ENCODE data around the gene MAMLD1.

MAMLD1 gene

DNA sequence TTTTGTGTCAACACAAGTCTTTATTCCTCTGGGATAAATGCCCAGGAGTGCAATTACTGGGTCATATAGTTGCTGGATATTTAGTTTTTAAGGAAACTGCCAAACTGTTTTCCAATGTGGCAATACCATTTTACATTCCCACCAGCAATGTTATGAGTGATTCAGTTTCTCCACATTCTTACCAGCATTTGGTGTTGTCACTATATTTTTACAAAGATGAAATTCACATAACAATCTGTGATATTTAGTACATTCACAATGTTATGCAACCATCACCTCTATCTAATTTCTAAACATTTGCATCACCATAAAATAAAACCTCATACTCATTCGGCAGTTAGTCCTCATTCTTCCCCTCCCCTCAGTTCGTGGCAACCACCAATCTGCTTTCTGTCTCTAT lies 75.0 kb downstream of the MAMLD1 start:
- no peak overlapping the region for H2BK120ac ChIP-seq (ENCODE audit: low read depth, low read length)
- no peak overlapping the region for H2AK5ac ChIP-seq (ENCODE audit: low read length, severe bottlenecking)
- DNase-seq: no peak
- H3K9ac ChIP-seq (ENCODE audit: low read length): no peak overlapping the region
- H4K91ac ChIP-seq (ENCODE audit: low read length): no peak overlapping the region
- peaks cover 2% of the 10 kb centered on the region for H3K79me1 ChIP-seq (replicated peaks; ENCODE audit: low read length, poor library complexity, severe bottlenecking)
- H3K4me3 ChIP-seq (ENCODE audit: insufficient read depth in 1 of 2, low read depth in 1 of 2, low read length in 2 of 2): no peak overlapping the region
- no peak overlapping the region for H4K8ac ChIP-seq (ENCODE audit: low read length)
- H3K4ac ChIP-seq (ENCODE audit: low read depth in 1 of 2, low read length in 2 of 2): no peak overlapping the region
- no peak overlapping the region for H3K23ac ChIP-seq (ENCODE audit: low read length in 2 of 2)
- no peak overlapping the region for H2AFZ ChIP-seq (ENCODE audit: low read depth, low read length)
- H3K27ac ChIP-seq (ENCODE audit: low read length, poor library complexity, severe bottlenecking): no peak overlapping the region
- H3K18ac ChIP-seq (ENCODE audit: low read depth in 1 of 2, low read length in 2 of 2): no peak overlapping the region
- H3K36me3 ChIP-seq (ENCODE audit: control insufficient read depth in 1 of 2, insufficient read depth in 2 of 2, low read depth in 1 of 2, low read length in 2 of 2): no peaks in the 10 kb centered on the region
- H3K14ac ChIP-seq (ENCODE audit: low read length in 2 of 2): no peak overlapping the region
- no peak overlapping the region for H3K4me2 ChIP-seq (ENCODE audit: low read length, poor library complexity, severe bottlenecking)
- no peaks in the 10 kb centered on the region for H3K27me3 ChIP-seq (ENCODE audit: control insufficient read depth in 1 of 2, insufficient read depth in 1 of 2, low read length in 2 of 2)
- no peaks in the 10 kb centered on the region for H3K9me3 ChIP-seq (ENCODE audit: control insufficient read depth, low read length)
- peaks cover 3% of the 10 kb centered on the region for H3K4me1 ChIP-seq (ENCODE audit: control insufficient read depth, insufficient read depth, low read depth, low read length)
- no peak overlapping the region for H2BK15ac ChIP-seq (ENCODE audit: low read depth, poor library complexity, severe bottlenecking)
- no peak overlapping the region for H2BK5ac ChIP-seq (ENCODE audit: low read depth, low read length, poor library complexity, severe bottlenecking)
- no CpG with 5 or more reads among the region's 2 CpGs for WGBS
- H2BK12ac ChIP-seq (ENCODE audit: low read length in 2 of 2): no peak overlapping the region

DNA sequence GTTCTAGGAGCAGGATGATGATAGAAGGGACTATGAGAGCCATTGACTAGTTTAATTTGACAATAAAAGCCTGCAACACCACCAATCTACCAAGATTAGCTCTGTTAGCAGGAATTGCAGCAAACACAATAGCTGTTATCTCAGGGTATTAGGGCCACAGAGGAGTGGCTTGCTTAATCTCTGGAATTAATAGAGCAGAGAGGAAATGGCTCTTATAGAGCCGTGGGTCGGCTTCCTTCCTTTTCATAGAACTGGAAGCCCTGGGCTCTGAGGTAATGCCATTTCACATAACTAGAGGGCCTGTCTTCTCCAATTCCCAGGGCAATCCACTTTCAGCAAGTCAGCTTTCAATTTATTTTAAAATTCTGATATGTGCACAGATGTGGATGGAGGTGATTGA lies 83.0 kb downstream of the MAMLD1 start:
- Histone ChIP-seq H3K14ac (ENCODE audit: low read length in 2 of 2) (no peak overlapping the region), H3K4me3 (ENCODE audit: insufficient read depth in 1 of 2, low read depth in 1 of 2, low read length in 2 of 2) (no peak overlapping the region), H3K4me1 (ENCODE audit: control insufficient read depth, insufficient read depth, low read depth, low read length) (no peaks in the 10 kb centered on the region), H2AFZ (ENCODE audit: low read depth, low read length) (no peak overlapping the region), H2BK5ac (ENCODE audit: low read depth, low read length, poor library complexity, severe bottlenecking) (no peak overlapping the region), H3K27ac (ENCODE audit: low read length, poor library complexity, severe bottlenecking) (no peak overlapping the region), H3K9ac (ENCODE audit: low read length) (no peak overlapping the region), H3K36me3 (ENCODE audit: control insufficient read depth in 1 of 2, insufficient read depth in 2 of 2, low read depth in 1 of 2, low read length in 2 of 2) (no peaks in the 10 kb centered on the region), H4K8ac (ENCODE audit: low read length) (no peak overlapping the region), H3K79me1 (replicated peaks; ENCODE audit: low read length, poor library complexity, severe bottlenecking) (peaks cover 8% of the 10 kb centered on the region), H4K91ac (ENCODE audit: low read length) (no peak overlapping the region), H3K27me3 (ENCODE audit: control insufficient read depth in 1 of 2, insufficient read depth in 1 of 2, low read length in 2 of 2) (peaks cover 0 to 10% of the 10 kb centered on the region in 2 experiments), H2AK5ac (ENCODE audit: low read length, severe bottlenecking) (no peak overlapping the region), H2BK120ac (ENCODE audit: low read depth, low read length) (no peak overlapping the region), H3K23ac (ENCODE audit: low read length in 2 of 2) (no peak overlapping the region), H2BK12ac (ENCODE audit: low read length in 2 of 2) (no peak overlapping the region), H3K4ac (ENCODE audit: low read depth in 1 of 2, low read length in 2 of 2) (no peak overlapping the region), H3K4me2 (ENCODE audit: low read length, poor library complexity, severe bottlenecking) (no peak overlapping the region), H3K9me3 (ENCODE audit: control insufficient read depth, low read length) (no peaks in the 10 kb centered on the region), H3K18ac (ENCODE audit: low read depth in 1 of 2, low read length in 2 of 2) (no peak overlapping the region), H2BK15ac (ENCODE audit: low read depth, poor library complexity, severe bottlenecking) (no peak overlapping the region)
- DNase-seq: no peak
- WGBS: no CpG with 5 or more reads among the region's 2 CpGs

DNA sequence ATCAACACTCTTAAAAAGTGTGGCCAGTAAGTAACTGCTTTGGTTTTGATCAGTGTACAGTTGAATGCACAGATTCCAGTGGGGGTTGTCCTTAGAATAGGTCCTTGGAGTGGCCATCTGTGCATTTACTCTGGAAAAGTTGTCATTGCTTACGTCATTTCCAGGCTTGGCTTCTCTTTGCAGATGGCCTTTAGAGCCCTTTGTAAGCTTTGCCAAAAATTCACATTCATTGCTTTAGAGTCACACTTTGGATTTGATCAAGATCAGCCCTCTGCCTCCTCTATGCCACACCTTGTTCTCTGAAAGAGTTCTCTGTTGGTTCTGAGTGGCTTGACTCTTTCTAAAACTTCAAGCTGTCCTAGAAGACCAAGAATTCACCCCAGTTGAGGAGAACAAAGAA lies 83.9 kb downstream of the MAMLD1 start:
- H3K27ac ChIP-seq (ENCODE audit: low read length, poor library complexity, severe bottlenecking): no peak overlapping the region
- H3K23ac ChIP-seq (ENCODE audit: low read length in 2 of 2): no peak overlapping the region
- peaks cover 8% of the 10 kb centered on the region for H3K79me1 ChIP-seq (replicated peaks; ENCODE audit: low read length, poor library complexity, severe bottlenecking)
- H3K4me1 ChIP-seq (ENCODE audit: control insufficient read depth, insufficient read depth, low read depth, low read length): no peaks in the 10 kb centered on the region
- no peak overlapping the region for H4K8ac ChIP-seq (ENCODE audit: low read length)
- no peak overlapping the region for H2BK15ac ChIP-seq (ENCODE audit: low read depth, poor library complexity, severe bottlenecking)
- no peaks in the 10 kb centered on the region for H3K36me3 ChIP-seq (ENCODE audit: control insufficient read depth in 1 of 2, insufficient read depth in 2 of 2, low read depth in 1 of 2, low read length in 2 of 2)
- H3K4me2 ChIP-seq (ENCODE audit: low read length, poor library complexity, severe bottlenecking): no peak overlapping the region
- H3K9me3 ChIP-seq (ENCODE audit: control insufficient read depth, low read length): no peaks in the 10 kb centered on the region
- H3K18ac ChIP-seq (ENCODE audit: low read depth in 1 of 2, low read length in 2 of 2): no peak overlapping the region
- no peak overlapping the region for H3K4me3 ChIP-seq (ENCODE audit: insufficient read depth in 1 of 2, low read depth in 1 of 2, low read length in 2 of 2)
- H3K27me3 ChIP-seq (ENCODE audit: control insufficient read depth in 1 of 2, insufficient read depth in 1 of 2, low read length in 2 of 2): peaks cover 0 to 10% of the 10 kb centered on the region in 2 experiments
- H2AK5ac ChIP-seq (ENCODE audit: low read length, severe bottlenecking): no peak overlapping the region
- no peak overlapping the region for H3K9ac ChIP-seq (ENCODE audit: low read length)
- no peak overlapping the region for H4K91ac ChIP-seq (ENCODE audit: low read length)
- no peak for DNase-seq
- no peak overlapping the region for H2BK12ac ChIP-seq (ENCODE audit: low read length in 2 of 2)
- H3K14ac ChIP-seq (ENCODE audit: low read length in 2 of 2): no peak overlapping the region
- no peak overlapping the region for H2BK5ac ChIP-seq (ENCODE audit: low read depth, low read length, poor library complexity, severe bottlenecking)
- H2BK120ac ChIP-seq (ENCODE audit: low read depth, low read length): no peak overlapping the region
- no peak overlapping the region for H3K4ac ChIP-seq (ENCODE audit: low read depth in 1 of 2, low read length in 2 of 2)
- 100% methylated on average over 1 of the region's 1 CpG for WGBS
- no peak overlapping the region for H2AFZ ChIP-seq (ENCODE audit: low read depth, low read length)

DNA sequence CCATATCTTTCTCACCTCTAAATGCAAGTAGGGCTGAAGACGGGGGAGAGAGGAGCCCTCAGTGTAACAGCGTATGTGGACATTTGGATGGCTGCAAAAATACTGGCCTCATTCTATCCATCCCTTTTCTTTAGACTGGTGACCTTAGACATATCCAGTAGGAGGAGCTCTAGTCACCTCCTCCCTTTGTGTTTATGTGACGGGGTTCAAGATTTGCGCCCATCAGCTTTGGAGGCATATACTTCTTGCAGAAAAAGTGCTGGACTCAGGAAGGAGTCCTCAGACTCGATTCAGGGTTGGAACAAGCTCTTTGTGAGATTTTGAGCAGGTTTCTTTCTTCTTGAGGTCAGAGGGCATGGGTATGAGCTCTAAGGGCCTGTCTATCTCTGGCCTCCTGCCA lies 86.2 kb downstream of the MAMLD1 start:
- Histone ChIP-seq H2AFZ (ENCODE audit: low read depth, low read length) (no peak overlapping the region), H3K79me1 (replicated peaks; ENCODE audit: low read length, poor library complexity, severe bottlenecking) (peaks cover 10% of the 10 kb centered on the region), H3K14ac (ENCODE audit: low read length in 2 of 2) (no peak overlapping the region), H2BK5ac (ENCODE audit: low read depth, low read length, poor library complexity, severe bottlenecking) (no peak overlapping the region), H3K9ac (ENCODE audit: low read length) (no peak overlapping the region), H3K4me3 (ENCODE audit: insufficient read depth in 1 of 2, low read depth in 1 of 2, low read length in 2 of 2) (no peak overlapping the region), H2BK120ac (ENCODE audit: low read depth, low read length) (no peak overlapping the region), H3K4ac (ENCODE audit: low read depth in 1 of 2, low read length in 2 of 2) (no peak overlapping the region), H3K23ac (ENCODE audit: low read length in 2 of 2) (no peak overlapping the region), H3K9me3 (ENCODE audit: control insufficient read depth, low read length) (no peaks in the 10 kb centered on the region), H2BK15ac (ENCODE audit: low read depth, poor library complexity, severe bottlenecking) (no peak overlapping the region), H2AK5ac (ENCODE audit: low read length, severe bottlenecking) (no peak overlapping the region), H3K27ac (ENCODE audit: low read length, poor library complexity, severe bottlenecking) (no peak overlapping the region), H3K18ac (ENCODE audit: low read depth in 1 of 2, low read length in 2 of 2) (no peak overlapping the region), H4K91ac (ENCODE audit: low read length) (no peak overlapping the region), H3K4me2 (ENCODE audit: low read length, poor library complexity, severe bottlenecking) (no peak overlapping the region), H3K27me3 (ENCODE audit: control insufficient read depth in 1 of 2, insufficient read depth in 1 of 2, low read length in 2 of 2) (peaks cover 0 to 10% of the 10 kb centered on the region in 2 experiments), H3K4me1 (ENCODE audit: control insufficient read depth, insufficient read depth, low read depth, low read length) (no peaks in the 10 kb centered on the region), H3K36me3 (ENCODE audit: control insufficient read depth in 1 of 2, insufficient read depth in 2 of 2, low read depth in 1 of 2, low read length in 2 of 2) (no peaks in the 10 kb centered on the region), H4K8ac (ENCODE audit: low read length) (no peak overlapping the region), H2BK12ac (ENCODE audit: low read length in 2 of 2) (no peak overlapping the region)
- DNase-seq: no peak
- 96% methylated on average over 5 of the region's 5 CpGs for WGBS
